ENCODE results near the gene TM9SF4.
"Not testable (repeated sequence)": the region's sequence is repeated elsewhere in the genome, so short reads cannot be mapped to it uniquely, and the experiment has no call there.

TM9SF4 gene

DNA sequence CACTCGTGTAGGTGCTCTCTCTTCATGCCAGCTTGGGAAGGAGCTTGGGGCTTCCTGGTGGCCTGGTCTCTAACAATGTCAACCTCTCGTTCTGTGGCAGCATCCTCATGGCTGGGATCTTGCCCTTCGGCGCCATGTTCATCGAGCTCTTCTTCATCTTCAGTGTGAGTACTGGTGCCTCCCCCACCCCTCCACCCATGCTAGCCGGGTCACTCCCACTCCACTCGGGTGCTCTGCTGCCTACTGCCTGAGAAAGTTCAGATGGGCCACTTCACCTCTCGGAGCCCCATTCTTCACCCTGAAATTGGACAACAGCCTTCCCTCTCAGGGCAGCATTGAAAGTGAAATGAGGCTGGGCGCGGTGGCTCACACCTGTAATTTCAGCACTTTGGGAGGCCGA is 48.8 kb downstream of the TM9SF4 start:
- Mint-ChIP-seq H3K36me3 (ENCODE audit: insufficient read depth) (peaks cover 46% of the 10 kb centered on the region), H3K27ac (ENCODE audit: low read depth) (no peak overlapping the region), H3K4me3 (no peak overlapping the region), H3K9me3 (no peaks in the 10 kb centered on the region), H3K27me3 (no peaks in the 10 kb centered on the region), H3K4me1 (no peaks in the 10 kb centered on the region)
- DNase-seq (ENCODE audit: low spot score in 2 of 2) (no peak), ATAC-seq (replicated peaks; ENCODE audit: extremely low read depth, poor library complexity, severe bottlenecking) (no peak)

DNA sequence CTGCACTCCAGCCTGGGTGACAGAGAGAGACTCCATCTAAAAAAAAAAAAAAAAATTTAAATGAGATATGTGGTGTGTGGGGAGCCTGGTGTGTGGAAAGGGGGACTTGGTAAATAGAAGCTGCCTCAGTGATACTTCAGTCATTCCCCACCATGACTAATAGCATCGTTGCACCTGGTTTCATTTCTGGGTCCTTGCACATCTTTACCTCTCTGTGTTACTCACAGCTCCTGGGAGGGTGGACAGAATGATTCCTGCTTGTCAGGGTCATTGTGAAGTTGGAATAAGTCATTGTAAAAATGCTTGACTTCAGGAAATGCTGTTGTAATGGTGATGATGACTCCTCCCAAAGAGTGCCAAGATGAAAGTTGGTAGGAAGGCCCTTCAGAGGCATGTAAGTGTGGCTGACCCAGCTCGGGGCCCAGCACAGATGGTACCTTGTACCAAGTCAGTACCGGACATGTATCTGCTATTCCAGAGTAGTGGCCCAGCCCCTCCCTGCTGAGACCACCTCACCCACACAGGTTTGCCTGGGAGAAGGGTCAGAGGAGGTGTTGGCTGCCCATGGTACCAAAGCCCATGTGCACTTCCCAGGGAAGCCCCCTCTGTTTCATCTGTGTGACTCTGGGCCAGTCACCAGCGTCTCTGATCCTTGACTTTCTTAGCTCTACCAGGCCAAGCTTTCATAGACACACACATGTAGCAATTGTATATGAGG is 49.6 kb downstream of the TM9SF4 start:
- no peak for DNase-seq (ENCODE audit: low spot score in 2 of 2)
- H3K36me3 Mint-ChIP-seq (ENCODE audit: insufficient read depth), result peaks cover 45% of the 10 kb centered on the region
- no peak for ATAC-seq (replicated peaks; ENCODE audit: extremely low read depth, poor library complexity, severe bottlenecking)
- no peaks in the 10 kb centered on the region for H3K9me3 Mint-ChIP-seq
- H3K4me1 Mint-ChIP-seq, result no peaks in the 10 kb centered on the region
- H3K27ac Mint-ChIP-seq (ENCODE audit: low read depth), result no peak overlapping the region
- no peaks in the 10 kb centered on the region for H3K27me3 Mint-ChIP-seq
- H3K4me3 Mint-ChIP-seq, result no peak overlapping the region

DNA sequence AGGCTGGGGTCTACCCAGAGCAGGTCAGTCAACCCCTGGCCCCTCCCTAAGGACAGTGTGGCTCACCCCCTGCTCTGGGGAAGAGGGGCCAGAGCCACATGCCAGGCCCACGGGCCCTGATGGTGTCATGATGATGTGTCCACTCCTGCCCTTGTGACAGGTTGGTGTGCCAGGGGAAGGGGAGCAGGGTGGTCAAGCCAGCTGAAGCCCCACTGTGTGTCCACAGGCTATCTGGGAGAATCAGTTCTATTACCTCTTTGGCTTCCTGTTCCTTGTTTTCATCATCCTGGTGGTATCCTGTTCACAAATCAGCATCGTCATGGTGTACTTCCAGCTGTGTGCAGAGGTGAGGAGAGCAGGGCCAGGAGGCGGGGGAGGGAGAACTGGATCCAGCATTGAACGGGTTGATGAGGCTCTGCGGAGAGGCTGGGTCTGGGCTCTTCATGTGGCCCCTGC is 50.3 kb downstream of the TM9SF4 start:
- Mint-ChIP-seq H3K27ac (ENCODE audit: low read depth) (no peak overlapping the region), H3K27me3 (no peaks in the 10 kb centered on the region), H3K4me3 (no peak overlapping the region), H3K4me1 (no peaks in the 10 kb centered on the region), H3K36me3 (ENCODE audit: insufficient read depth) (peaks cover 46% of the 10 kb centered on the region), H3K9me3 (no peaks in the 10 kb centered on the region)
- DNase-seq (ENCODE audit: low spot score in 2 of 2), result no peak
- ATAC-seq (replicated peaks; ENCODE audit: extremely low read depth, poor library complexity, severe bottlenecking), result no peak

DNA sequence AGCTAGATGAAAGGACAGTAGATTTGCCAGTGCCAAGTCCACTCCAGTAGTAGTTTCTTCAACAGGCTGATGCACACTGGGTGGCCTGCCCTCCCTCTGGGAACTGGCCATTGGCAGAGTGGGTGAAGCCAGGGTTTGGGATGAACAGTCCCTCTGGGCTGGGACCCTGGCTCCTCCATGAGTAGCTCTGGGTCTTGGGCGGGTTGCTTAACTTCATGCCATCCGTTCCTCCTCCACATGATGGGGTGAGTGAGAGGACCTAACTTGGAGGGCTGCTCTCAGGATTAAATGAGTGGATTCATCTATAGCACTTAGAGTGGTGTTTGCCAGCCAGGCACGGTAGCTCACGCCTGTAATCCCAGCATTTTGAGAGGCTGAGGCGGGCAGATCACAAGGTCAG is 50.8 kb downstream of the TM9SF4 start:
- H3K9me3 Mint-ChIP-seq, result no peaks in the 10 kb centered on the region
- no peak for DNase-seq (ENCODE audit: low spot score in 2 of 2)
- H3K4me1 Mint-ChIP-seq, result no peaks in the 10 kb centered on the region
- H3K4me3 Mint-ChIP-seq, result no peak overlapping the region
- no peaks in the 10 kb centered on the region for H3K27me3 Mint-ChIP-seq
- H3K36me3 Mint-ChIP-seq (ENCODE audit: insufficient read depth), result peaks cover 43% of the 10 kb centered on the region
- H3K27ac Mint-ChIP-seq (ENCODE audit: low read depth), result no peak overlapping the region
- ATAC-seq (replicated peaks; ENCODE audit: extremely low read depth, poor library complexity, severe bottlenecking), result no peak

DNA sequence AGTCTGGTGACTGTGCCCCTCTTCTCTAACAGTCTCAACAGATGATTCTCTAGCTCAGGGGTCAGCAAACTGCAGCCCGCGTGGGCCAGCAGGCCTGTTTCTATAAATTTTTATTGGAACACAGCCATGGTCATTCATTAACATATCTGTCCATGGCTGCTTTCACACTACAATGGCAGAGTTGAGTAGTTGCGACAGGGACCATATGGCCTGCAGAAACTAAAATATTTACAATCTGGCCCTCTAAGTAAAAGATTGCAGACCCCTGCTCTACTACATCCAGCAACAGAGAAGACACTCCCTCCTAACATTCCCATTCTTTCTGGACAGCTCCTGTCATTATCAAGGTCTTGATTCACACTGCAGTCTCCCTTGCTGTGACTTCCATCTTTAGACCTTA is 52.8 kb downstream of the TM9SF4 start:
- H3K36me3 Mint-ChIP-seq (ENCODE audit: insufficient read depth), result peaks cover 49% of the 10 kb centered on the region

DNA sequence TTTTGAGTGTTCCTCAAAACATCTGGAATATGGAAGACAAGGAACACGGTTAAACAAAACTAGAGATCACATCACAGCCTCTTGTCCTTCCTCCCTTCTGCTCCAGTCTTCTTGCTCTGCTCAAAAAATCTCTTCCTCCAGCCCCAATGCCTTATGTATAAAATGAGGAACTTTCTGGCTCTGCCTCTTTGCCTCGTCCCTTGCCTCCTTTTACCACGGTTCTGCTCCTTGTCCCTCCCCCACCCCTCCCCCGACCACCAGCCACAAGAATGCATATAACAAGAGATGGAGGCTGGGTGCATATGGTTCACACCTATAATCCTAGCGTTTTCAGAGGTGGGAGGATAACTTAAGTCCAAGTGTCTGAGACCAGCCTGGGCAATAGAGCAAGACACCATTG is 54.4 kb downstream of the TM9SF4 start:
- Mint-ChIP-seq H3K4me1 (no peaks in the 10 kb centered on the region), H3K9me3 (no peaks in the 10 kb centered on the region), H3K4me3 (no peak overlapping the region), H3K36me3 (ENCODE audit: insufficient read depth) (peaks cover 45% of the 10 kb centered on the region), H3K27me3 (no peaks in the 10 kb centered on the region), H3K27ac (ENCODE audit: low read depth) (no peak overlapping the region)
- DNase-seq (ENCODE audit: low spot score in 2 of 2) (no peak), ATAC-seq (replicated peaks; ENCODE audit: extremely low read depth, poor library complexity, severe bottlenecking) (no peak)

More for the DNA sequence above, 52.8 kb downstream of the TM9SF4 start:
- no peaks in the 10 kb centered on the region for H3K9me3 Mint-ChIP-seq
- no peak overlapping the region for H3K27ac Mint-ChIP-seq (ENCODE audit: low read depth)
- no peaks in the 10 kb centered on the region for H3K27me3 Mint-ChIP-seq
- no peak overlapping the region for H3K4me3 Mint-ChIP-seq
- DNase-seq (ENCODE audit: low spot score in 2 of 2) (no peak), ATAC-seq (replicated peaks; ENCODE audit: extremely low read depth, poor library complexity, severe bottlenecking) (no peak)
- no peaks in the 10 kb centered on the region for H3K4me1 Mint-ChIP-seq

DNA sequence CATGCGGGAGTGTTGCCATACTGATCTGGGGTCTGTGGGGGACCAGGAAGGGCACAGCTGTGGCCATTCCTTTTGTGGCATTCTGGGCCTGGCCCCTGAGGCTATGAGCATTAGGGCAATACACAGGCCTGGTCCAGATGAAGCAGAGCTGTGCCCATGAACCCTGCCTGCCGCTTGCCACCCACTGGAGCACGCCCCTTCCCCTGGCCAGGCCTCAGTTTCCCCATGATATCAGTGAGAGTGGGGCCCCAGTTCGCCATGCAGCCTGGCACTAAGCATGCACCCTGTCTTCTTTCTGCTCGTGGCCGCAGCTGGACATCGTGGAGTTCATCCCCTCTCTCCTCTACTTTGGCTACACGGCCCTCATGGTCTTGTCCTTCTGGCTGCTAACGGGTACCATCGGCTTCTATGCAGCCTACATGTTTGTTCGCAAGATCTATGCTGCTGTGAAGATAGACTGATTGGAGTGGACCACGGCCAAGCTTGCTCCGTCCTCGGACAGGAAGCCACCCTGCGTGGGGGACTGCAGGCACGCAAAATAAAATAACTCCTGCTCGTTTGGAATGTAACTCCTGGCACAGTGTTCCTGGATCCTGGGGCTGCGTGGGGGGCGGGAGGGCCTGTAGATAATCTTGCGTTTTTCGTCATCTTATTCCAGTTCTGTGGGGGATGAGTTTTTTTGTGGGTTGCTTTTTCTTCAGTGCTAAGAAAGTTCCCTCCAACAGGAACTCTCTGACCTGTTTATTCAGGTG is 55.6 kb downstream of the TM9SF4 start:
- no peaks in the 10 kb centered on the region for H3K4me1 Mint-ChIP-seq
- ATAC-seq (replicated peaks; ENCODE audit: extremely low read depth, poor library complexity, severe bottlenecking) (no peak), DNase-seq (ENCODE audit: low spot score in 2 of 2) (no peak)
- no peak overlapping the region for H3K27ac Mint-ChIP-seq (ENCODE audit: low read depth)
- H3K27me3 Mint-ChIP-seq, result no peaks in the 10 kb centered on the region
- H3K9me3 Mint-ChIP-seq, result no peaks in the 10 kb centered on the region
- H3K36me3 Mint-ChIP-seq (ENCODE audit: insufficient read depth), result peaks cover 41% of the 10 kb centered on the region
- H3K4me3 Mint-ChIP-seq, result no peak overlapping the region

DNA sequence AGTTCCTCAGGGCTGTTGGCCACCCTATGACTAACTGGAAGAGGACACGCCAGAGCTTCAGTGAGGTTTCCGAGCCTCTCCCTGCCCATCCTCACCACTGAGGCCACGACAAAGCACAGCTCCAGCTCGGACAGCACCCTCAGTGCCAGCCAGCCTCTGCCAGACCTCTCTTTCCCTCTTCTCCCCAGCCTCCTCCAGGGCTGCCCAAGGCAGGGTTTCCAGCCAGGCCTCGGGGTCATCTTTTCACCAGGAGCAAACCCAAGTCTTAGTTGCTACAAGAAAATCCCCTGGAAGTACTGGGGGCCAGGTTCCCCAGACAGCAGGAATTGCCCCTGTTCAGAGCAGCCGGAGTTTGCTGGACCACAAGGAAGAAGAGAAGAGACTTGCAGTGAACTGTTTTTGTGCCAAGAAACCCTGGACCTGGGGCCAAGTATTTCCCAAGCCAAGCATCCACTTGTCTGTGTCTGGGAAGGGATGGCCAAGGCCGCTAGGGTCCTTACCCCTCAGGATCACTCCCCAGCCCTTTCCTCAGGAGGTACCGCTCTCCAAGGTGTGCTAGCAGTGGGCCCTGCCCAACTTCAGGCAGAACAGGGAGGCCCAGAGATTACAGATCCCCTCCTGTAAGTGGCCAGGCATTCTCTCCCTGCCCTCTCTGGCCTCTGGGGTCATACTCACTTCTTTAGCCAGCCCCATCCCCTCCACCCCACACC is 56.5 kb downstream of the TM9SF4 start:
- H3K27ac Mint-ChIP-seq (ENCODE audit: low read depth), result no peak overlapping the region
- H3K9me3 Mint-ChIP-seq, result no peaks in the 10 kb centered on the region
- H3K36me3 Mint-ChIP-seq (ENCODE audit: insufficient read depth), result peaks cover 37% of the 10 kb centered on the region
- no peak overlapping the region for H3K4me3 Mint-ChIP-seq
- DNase-seq (ENCODE audit: low spot score in 2 of 2) (no peak), ATAC-seq (replicated peaks; ENCODE audit: extremely low read depth, poor library complexity, severe bottlenecking) (no peak)
- no peaks in the 10 kb centered on the region for H3K27me3 Mint-ChIP-seq
- H3K4me1 Mint-ChIP-seq, result no peaks in the 10 kb centered on the region

DNA sequence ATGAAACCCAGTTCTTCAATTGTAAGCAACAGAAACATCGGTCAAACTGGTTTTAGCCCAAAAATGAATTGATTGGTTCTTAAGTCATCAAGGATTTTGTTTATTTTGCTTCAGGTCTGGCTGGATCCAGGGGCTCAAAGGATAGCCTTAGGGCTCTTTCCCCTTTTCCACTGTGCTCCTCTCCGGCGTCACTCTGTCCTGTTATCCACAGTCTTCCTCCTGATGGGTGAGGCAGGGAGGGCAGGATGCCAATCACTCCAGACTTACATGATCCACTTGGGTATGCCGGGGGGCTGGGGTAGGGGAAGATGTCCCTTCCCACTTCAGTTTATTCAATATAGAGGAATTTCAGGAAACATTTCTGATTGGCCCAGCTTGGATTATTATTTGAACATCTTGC is 58.0 kb downstream of the TM9SF4 start:
- Mint-ChIP-seq H3K36me3 (ENCODE audit: insufficient read depth) (peaks cover 23% of the 10 kb centered on the region), H3K9me3 (no peaks in the 10 kb centered on the region), H3K4me1 (no peaks in the 10 kb centered on the region), H3K27me3 (no peaks in the 10 kb centered on the region), H3K27ac (ENCODE audit: low read depth) (no peak overlapping the region), H3K4me3 (no peak overlapping the region)
- DNase-seq (ENCODE audit: low spot score in 2 of 2), result no peak
- no peak for ATAC-seq (replicated peaks; ENCODE audit: extremely low read depth, poor library complexity, severe bottlenecking)

DNA sequence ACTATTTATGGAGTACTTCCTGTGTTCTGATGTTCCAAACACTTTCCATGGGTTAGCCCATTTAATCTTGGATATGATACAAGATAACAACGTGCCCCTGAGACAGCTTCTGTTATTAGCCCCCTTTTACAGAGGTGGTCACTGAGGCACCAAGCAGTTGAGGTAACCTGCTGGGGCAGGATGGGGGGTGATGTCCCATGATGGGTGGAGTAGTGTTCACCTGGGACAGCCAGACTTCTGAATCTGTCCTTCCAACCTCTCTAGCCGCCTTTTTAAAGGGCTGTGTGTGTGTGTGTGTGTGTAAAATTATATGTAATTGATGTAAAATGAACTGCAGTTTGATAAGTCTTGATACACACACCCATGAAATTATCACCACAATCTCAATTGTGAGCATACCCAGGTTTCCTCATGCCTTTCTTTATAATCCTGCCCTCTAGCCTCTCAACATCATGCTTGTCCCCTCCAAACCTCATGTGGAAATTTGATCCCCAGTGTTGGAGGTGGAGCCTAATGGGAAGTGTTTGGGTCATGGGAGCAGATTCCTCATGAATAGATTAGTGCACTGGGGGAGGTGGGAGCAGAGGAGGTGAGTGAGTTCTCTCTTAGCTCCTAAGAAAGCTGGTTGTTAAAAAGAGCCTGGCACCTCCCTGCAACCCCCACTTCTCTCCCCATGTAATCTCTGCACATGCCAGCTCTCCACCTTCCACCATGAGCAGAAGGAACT is 58.8 kb downstream of the TM9SF4 start:
- Mint-ChIP-seq H3K36me3 (ENCODE audit: insufficient read depth) (peaks cover 17% of the 10 kb centered on the region), H3K4me1 (no peaks in the 10 kb centered on the region), H3K27me3 (no peaks in the 10 kb centered on the region), H3K9me3 (no peaks in the 10 kb centered on the region), H3K27ac (ENCODE audit: low read depth) (no peak overlapping the region), H3K4me3 (no peak overlapping the region)
- ATAC-seq (replicated peaks; ENCODE audit: extremely low read depth, poor library complexity, severe bottlenecking) (no peak), DNase-seq (ENCODE audit: low spot score in 2 of 2) (no peak)

DNA sequence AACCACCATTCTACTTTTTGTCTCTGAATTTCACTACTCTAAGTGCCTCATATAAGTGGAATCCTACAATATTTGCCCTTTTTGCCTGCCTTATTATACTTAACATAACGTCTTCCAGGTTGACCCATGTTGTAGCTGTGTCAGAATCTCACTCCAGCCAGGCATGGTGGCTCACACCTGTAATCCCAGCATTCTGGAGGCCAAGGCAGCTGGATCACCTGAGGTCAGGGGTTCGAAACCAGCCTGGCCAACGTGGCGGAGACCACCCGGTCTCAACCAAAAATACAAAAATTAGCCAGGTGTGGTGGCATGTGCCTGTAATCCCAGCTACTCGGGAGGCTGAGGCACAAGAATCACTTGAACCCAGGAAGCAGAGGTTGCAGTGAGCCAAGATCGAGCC is 68.2 kb downstream of the TM9SF4 start:
- not testable (repeated sequence) for ATAC-seq (replicated peaks; ENCODE audit: extremely low read depth, poor library complexity, severe bottlenecking); H3K9me3 Mint-ChIP-seq; H3K4me1 Mint-ChIP-seq; H3K27me3 Mint-ChIP-seq; DNase-seq (ENCODE audit: low spot score in 2 of 2); H3K4me3 Mint-ChIP-seq; H3K36me3 Mint-ChIP-seq (ENCODE audit: insufficient read depth); H3K27ac Mint-ChIP-seq (ENCODE audit: low read depth)

DNA sequence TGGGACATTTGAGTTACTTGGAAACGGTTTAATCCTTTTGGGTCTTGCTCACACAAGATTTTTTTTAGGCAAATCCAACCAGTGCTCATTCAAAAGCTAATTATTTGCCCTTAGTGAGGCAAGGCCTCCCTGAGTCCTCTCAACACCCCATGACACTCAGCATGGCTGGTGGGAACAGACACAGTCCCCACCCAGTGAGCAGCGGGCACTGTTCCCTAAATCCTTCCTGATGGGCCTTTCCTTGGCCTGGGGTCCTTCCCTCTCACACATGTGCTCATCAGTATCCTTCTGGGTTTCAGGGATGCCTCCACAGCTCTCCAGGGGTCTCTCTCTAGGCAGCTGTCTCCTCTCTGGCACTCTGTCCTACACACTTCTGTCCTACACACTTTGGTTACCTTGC is 70.0 kb downstream of the TM9SF4 start:
- DNase-seq (ENCODE audit: low spot score in 2 of 2), result no peak
- no peak for ATAC-seq (replicated peaks; ENCODE audit: extremely low read depth, poor library complexity, severe bottlenecking)
- Mint-ChIP-seq H3K4me3 (no peak overlapping the region), H3K9me3 (no peaks in the 10 kb centered on the region), H3K36me3 (ENCODE audit: insufficient read depth) (peaks cover 4% of the 10 kb centered on the region), H3K4me1 (peaks cover 5% of the 10 kb centered on the region), H3K27me3 (no peaks in the 10 kb centered on the region), H3K27ac (ENCODE audit: low read depth) (no peak overlapping the region)

Data from central memory CD8-positive, alpha-beta T cell (primary cell).